ENCODE results near the gene MYLIP.
A peak's percentile ranks its signal among the peaks of the same experiment; 100 is the strongest.

MYLIP gene

DNA sequence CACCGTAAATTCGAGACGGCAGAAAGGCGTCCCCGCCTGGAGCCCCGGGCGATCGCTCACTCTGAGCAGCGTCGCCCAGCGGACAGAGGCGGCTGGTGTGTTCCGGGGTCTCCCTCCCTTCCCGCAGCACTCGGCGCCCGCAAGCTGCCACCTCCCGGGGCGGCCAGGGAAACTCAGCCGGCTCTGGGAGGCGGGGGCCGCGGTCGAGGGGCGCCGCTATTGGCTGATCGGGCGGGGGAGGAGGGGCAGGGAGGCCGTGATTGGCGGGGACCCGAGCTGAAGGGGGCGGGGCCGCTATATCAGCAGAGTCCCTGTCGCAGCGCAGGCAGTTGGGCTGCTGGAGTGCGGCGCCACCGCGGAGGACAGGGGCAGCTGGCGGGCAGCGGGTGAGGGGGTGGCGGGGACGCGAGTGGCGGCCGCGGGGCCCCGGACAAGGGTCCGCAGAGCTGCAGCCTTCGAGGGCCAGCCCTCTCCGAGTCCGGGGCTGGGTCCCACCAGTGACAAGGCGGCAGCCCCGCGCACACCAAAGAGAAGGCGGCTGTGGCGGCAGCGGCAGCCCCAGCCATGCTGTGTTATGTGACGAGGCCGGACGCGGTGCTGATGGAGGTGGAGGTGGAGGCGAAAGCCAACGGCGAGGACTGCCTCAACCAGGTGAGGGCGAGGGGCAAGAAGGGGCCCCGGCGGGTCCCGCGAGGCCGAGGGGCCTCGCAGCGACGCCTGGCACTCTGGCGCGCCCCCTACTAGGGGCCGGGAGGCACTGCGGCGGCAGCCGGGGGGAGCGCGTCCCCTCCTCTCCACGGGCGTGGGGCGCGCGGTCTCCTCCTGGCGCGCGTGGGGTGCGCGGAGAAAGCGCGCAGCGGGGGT lies at the start of gene MYLIP:
Gene MYLIP, plus strand, starts transcription at position 328 of the 864 bp plus-strand sequence. Its CDS starts 237 bp downstream, at position 565.
- peak; percentile 91 for DNase-seq

- no peak for DNase-seq
Measured at GRCh38 chr6:16079354-16079753, 49.5 kb upstream of the MYLIP start.

- DNase-seq, result no peak
Measured at GRCh38 chr6:16080204-16080603, 48.7 kb upstream of the MYLIP start.

GRCh38 chr6:16081326-16081725 lies 47.6 kb upstream of the MYLIP start:
- no peak for DNase-seq

DNA sequence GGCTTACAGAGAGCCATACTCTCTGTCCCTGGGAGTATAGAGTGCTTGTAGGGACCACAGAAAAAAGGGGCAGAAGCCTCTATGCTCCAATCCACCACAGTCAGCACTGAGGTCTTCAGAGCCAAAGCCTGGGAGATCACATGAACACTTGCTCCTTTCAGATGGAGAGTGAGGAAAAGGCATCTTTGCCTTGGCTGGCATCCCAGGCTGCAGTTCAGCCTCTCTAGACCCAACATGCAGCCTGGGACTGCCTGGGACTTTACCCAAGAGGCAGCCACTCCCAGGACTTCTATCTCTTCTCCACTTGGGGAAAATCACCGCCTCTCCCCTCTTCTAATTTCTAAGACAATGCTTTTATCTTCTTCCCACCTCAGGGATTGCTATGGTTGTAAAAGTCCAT lies 46.5 kb upstream of the MYLIP start:
- DNase-seq, result no peak

GRCh38 chr6:16086965-16087364 lies 41.9 kb upstream of the MYLIP start:
- DNase-seq, result no peak

- DNase-seq, result no peak
Measured at GRCh38 chr6:16087386-16087785, 41.5 kb upstream of the MYLIP start.

DNA sequence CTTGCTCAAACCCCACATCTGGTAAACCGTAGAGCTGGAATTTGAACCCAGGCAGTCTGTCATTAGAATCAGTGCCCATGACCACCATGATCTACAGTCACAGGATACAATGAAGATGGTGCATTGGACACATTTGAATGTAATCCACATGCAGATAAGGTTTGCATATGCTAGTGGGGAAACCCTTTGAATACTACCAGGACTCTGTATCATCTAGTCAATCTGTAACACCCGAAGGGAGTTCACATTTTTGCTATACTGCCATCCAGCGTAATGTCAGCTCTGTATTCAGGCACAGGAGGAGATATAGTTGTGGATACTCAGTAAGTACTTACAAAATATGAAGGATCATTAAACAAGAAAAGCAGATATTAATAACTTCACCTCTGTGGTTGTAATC lies 40.5 kb upstream of the MYLIP start:
- DNase-seq, result no peak

DNA sequence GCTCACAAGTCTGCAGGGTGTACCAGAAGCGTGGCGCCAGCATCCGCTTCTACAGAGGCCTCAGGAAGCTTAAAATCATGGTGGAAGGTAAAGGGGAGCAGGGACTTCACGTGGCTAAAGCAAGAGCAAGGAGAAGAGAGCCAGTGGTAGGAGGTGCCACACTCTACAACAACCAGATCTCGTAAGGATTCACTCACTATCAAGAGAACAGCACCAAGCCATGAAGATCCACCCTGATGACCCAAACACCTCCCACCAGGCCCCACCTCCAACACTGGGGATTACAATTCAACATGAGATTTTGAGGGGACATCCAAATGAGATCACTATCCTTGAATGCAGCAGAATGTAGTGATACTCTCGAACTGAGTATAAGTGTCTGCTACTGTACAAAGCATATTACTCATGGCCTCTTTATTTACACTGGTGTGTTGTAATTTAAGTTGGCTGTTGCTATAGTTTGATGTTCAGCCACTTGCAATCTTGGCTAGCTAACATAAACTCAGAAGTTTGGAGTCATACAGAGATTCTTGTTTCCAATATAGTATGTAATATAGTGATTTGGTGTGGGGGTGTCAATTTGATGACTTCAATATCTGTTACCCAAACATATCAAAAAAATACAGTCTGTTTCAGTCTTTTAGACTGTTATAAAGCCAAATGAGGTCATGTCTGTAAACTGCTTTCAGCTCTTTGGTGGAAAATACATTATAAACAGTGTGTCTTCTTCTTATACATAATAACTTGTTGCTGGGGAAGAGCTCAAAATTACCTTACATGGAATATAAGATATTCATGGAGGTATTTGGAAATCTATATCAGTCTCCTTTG lies 39.4 kb upstream of the MYLIP start:
- no peak for DNase-seq

DNA sequence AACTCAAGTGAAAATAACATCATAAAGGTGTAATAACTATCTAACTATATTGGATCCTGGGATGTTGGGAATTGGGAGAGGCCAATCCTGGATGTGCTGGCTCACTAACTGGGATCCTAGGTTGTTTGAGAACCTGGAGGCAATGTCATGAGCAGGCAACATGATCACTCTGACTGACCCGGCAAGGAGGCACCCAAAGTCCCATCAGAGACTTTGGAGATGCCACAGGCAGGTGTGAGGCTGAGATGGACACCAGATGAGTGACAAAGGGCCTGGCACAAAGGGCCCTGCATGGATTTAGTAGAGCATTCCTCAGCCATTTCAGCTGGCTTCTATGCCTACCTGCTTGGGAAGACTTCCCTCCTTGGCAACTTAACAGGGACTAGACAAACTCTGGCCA lies 38.4 kb upstream of the MYLIP start:
- DNase-seq, result no peak

- DNase-seq, result no peak
Measured at GRCh38 chr6:16090920-16091319, 38.0 kb upstream of the MYLIP start.

GRCh38 chr6:16092140-16092539 lies 36.7 kb upstream of the MYLIP start:
- DNase-seq, result no peak

GRCh38 chr6:16092990-16093389 lies 35.9 kb upstream of the MYLIP start:
- DNase-seq, result no peak

DNA sequence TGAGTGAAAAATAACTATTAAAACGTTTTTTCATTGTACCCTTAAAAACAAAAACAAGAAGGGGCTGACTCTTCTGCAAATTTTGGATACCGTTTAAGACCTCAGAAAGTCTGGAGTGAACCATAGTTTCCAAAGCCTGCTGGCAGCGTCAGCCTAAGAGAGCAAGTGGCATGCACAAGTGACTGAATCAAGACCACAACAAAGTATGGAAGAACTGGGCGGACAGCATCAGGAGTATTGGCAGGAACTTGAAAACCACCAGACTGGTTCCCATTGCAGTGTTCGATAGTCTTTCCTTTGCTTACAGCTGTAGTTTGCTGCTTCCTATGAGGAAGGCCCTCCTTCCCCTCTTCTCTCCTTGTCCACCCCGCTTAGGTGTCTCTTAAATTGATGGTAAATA lies 33.7 kb upstream of the MYLIP start:
- DNase-seq, result no peak

GRCh38 chr6:16097382-16098171 lies 31.3 kb upstream of the MYLIP start:
- no peak for DNase-seq

- no peak for DNase-seq
Measured at GRCh38 chr6:16098211-16098610, 30.7 kb upstream of the MYLIP start.

DNA sequence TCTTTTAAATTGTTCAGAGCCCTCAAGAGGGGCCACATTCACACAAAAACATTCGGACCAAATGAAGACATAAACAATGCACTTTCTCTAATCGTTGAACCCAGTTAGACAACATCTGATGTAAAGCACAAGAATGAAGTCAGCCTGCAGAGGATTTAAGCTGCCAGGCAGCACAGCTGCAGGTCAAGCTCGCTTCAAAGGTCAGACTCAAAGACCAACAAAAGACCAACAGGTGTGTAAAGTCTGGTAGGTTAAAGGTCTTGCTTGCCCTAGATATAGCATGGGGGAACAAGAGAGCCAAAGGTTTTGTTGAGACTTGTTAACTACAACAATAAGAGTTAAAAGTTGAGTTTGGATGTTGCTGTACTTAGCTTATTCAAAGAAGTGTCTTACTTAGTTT lies 26.7 kb upstream of the MYLIP start:
- no peak for DNase-seq

- DNase-seq, result peak; percentile 80
Measured at GRCh38 chr6:16103722-16104121, 25.2 kb upstream of the MYLIP start.

DNA sequence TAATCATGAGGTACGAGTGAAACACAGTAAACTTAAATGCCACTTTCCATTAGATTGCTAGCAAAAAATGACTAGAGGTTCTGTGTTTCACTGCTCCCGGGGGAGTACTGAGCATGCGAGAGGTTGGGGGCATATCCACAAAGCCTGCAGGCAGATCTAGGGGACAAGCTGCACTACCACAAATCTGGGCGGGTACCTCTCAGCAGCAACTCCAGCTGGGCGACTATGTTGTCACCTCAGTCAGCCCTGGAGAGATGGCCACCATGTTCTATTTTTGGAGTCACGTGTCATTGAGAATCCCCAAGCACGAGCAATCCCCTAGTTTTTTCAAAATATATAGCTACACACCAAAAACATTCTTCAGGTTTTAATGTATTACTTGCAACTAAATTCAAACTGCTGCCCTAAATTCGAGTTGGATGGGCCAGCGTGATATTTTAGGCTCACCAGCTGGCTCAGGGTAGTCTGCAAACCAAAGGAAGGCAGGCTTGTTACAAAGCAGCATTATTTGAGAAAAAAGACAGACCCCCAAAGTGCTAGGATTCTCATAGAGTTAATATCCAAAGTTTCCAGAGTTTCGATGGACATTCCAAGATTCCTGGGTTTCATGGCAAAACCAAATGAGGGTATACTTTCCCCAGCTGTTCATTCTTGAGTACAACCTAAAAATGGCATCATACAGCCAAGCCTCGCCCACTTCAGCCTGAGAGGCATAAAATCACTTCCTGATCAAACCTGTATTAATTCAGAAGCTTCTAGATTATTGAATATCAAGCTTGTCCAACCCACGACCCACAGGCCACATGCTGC lies 24.1 kb upstream of the MYLIP start:
- DNase-seq, result no peak

- no peak for DNase-seq
Measured at GRCh38 chr6:16105854-16106253, 23.0 kb upstream of the MYLIP start.

DNA sequence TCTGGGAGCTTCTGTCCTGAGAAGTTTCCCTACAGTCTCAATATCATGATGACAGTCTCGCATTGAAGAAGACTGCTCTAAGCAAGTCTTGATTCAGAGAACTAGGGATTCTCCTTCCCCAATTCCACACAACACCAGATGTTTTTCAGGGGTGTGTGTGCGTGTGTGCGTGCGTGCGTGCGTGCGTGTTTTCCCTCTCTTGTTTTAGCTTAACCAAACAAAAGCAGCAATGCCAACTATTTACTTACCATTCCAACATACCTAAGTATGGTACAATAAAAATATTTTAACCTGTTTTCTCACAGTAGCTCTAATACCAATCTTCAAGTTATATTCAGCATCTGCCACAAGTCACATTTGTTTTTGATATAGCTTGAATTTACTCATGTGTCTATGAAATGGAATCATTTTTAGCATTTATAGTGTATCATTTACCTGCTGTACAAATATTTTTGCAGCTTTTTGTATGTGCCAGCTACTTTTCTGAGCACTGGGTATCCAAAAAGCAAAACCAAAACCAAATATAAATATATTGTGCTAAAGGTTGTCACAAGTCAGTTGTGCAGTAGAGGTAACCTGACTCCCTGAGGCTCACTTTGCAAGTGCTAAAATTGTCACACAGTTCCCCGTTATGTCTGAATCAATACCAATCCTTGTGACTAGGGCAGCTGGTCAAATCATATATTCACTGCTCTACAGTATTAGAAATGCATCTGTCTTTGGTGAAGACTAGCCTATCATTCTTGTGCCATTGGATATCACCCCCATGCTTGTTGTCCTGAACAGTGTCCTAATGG lies 21.7 kb upstream of the MYLIP start:
- no peak for DNase-seq

GRCh38 chr6:16108419-16108818 lies 20.5 kb upstream of the MYLIP start:
- DNase-seq, result no peak

Data from NCI-H446 treated with DMSO at 0.1 percent for 48 hours (cell line).